SH-SY5Y (cell line): ENCODE results near the gene RNLS.

Experiments
- GATA2 ChIP-seq: IDR thresholded peaks from 2 replicates; pipeline ENCODE4 v1.6.1; 2011; ENCODE audit warnings: mild to moderate bottlenecking, low read depth, low read length
- GATA3 ChIP-seq: IDR thresholded peaks from 2 replicates; pipeline ENCODE4 v1.6.1; 2011; ENCODE audit warnings: low read depth, mild to moderate bottlenecking, low read length, moderate library complexity

DNA sequence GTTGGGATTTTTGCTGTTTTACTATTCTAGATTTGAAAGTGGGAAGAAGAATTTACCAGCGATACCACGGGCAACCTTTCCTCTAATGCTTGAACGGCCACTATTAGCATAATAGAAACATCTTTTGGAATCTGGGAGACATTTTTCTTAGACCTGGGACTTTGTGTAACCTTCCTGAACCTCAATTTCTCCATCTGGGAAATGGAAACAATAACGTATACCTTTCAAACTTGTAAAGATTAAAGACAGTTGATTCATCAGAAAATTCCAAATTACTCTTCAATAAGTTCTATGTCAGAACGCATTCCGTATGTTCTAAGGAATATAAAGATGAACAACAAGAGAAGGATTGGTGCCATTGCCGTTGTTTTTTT lies 453 bp upstream of the RNLS start:
- TF ChIP-seq GATA2 (no peak), GATA3 (no peak)
